GM12873 (cell line): ENCODE data around the gene LIPH.

Experiments used
- TF ChIP-seq, protein P1 (sequence below): IDR thresholded peaks from 2 replicates; pipeline ENCODE4 v1.5.1; 2012; ENCODE audit warnings: low read depth, mild to moderate bottlenecking, moderate library complexity, low read length, control low read depth; ENCODE audit not compliant: insufficient read depth; ENCODE audit errors: missing control alignments

Gene LIPH

DNA sequence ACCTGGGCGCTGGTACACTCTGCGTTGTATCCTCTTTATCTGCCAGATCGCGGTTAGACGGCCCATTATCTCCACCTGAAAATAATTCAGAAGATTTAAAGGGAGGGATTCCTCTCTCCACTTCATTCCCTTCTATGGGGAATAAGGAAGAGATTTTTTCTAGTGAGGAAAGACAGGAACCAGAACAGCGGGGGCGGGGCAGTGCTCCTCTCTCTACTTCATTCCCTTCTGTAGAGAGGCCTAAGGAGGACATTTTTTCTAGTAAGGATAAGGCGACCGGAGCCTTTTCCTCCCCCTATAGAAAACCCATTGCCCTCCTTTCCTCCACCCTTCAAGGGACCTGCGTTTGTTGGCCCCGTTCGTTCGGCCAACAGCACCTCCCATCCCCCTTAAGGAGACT is 8.3 kb upstream of the LIPH start:
- TF ChIP-seq, protein P1, sequence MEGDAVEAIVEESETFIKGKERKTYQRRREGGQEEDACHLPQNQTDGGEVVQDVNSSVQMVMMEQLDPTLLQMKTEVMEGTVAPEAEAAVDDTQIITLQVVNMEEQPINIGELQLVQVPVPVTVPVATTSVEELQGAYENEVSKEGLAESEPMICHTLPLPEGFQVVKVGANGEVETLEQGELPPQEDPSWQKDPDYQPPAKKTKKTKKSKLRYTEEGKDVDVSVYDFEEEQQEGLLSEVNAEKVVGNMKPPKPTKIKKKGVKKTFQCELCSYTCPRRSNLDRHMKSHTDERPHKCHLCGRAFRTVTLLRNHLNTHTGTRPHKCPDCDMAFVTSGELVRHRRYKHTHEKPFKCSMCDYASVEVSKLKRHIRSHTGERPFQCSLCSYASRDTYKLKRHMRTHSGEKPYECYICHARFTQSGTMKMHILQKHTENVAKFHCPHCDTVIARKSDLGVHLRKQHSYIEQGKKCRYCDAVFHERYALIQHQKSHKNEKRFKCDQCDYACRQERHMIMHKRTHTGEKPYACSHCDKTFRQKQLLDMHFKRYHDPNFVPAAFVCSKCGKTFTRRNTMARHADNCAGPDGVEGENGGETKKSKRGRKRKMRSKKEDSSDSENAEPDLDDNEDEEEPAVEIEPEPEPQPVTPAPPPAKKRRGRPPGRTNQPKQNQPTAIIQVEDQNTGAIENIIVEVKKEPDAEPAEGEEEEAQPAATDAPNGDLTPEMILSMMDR = no peak

DNA sequence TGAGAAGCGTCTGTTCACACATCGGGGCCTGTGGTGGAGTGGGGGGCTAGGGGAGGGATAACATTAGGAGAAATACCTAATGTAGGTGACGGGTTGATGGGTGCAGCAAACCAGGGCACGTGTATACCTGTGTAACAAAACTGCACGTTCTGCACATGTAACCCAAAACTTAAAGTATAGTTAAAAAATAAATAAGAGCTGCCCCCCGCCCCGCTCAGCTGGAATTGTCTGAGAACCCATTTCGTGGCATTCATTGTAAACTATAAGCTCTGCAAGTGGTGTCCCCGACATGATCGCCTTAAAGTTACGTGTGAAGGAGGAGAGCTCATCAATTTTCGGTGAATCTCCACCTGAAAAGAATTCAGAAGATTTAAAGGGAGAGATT is 7.3 kb upstream of the LIPH start:
- TF ChIP-seq, protein P1 = no peak

DNA sequence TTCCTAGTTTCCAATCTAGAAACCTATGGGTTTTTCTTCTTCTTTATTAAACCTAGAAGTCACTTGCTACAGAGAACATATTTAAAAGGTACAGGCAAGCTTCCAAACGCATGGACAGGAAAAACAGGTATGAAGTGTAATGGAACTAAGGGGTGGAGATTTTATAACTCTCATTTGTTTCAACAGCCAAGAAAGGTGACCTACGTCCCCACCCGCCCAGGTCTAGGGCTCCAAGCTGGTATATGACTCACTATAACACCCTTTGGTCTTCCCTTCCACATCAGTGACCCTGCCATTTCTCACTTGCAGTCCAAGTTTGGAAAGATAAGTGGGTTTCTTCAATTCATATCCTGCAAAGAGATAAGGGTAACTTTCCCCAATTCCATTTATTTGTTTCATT is 6.0 kb upstream of the LIPH start:
- TF ChIP-seq, protein P1 = no peak

DNA sequence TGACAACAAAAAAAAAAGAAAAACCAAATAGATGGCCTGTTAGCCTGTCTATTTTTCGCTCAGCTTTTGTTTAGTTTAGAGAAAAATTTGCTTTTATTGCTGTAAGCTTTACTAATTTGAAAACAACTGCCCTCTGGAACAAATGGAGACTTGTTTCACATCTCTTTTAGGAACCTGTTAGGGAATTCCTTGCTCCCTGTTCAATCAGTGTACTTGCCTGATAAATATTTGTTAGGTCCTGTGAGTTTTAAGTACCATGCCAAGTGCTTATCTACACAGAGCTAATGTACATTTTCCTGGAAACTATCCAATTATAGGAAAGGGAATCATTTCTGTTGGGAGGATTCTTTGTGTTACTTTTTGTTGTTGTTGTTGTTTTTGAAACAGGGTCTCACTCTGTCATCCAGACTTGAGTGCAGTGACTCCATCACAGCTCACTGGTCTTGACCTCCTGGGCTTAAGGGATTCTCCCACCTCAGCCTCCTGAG is 3.5 kb upstream of the LIPH start:
- TF ChIP-seq, protein P1 = no peak

DNA sequence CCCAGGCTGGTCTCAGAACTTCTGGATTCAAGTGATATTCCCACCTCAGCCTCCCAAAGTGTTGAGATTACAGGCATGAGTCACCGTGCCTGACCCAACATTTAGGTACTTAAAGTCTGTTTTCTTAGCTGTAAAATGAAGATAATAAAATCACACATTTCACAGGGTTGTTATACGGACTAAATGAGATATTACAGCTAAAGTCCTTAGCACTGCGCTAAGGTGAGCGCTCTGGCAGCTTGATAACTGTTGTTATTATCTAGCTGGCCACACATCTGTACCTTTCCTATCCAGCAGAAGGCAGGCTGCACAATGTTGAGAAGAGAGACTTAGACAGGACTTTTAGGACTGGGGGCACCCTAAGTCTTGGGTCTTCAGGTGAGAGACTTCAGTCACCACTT is 2.7 kb upstream of the LIPH start:
- TF ChIP-seq, protein P1 = no peak

DNA sequence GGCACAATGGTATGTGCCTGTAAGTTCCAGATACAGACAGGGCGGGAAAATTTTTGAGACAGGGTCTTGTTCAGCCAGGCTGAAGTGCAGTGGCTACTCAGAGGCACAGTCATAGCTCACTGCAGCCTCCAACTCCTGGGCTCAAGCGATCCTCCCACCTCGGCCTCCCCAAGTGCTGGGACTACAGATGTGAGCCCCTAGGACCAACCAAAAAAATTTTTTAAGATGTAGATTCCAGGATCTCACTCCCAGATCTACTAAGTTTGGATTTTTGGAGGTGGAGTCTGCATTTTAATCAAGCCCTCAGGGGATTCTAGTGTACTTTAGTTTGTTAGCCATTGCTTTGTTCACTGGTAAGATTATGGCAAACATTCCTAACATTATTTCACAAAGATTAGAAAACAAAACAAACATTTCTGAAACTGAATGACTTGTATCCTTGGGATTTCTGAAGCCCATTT is 2.7 kb downstream of the LIPH start:
- TF ChIP-seq, protein P1 = no peak

DNA sequence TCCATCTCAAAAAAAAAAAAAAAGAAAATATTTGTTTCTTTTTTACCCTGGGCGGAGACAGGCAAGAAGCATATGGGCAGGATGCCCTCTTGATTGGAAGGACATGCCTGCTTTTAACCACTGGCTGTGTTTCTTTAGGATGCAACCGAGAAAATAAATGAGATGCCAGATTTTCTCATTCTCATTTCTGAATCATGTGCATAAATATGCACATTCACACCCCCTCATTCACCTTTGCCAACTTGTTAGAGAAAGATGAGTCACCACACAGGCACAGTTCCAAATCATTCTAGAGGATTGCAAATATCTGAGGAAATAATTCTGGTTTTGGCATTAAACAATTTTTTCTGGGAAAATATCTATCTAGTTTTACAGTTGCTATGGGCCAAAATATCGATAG is 3.3 kb downstream of the LIPH start:
- TF ChIP-seq, protein P1 = no peak
